Naive B cell (primary cell): ENCODE results near the gene LIX1L. TPM values are rescaled to one million over a fixed set of nuclear protein-coding genes. Genes with fewer than 3 reads are reported as not detected.

ENCODE experiments used
- ATAC-seq, 2 donors: fragments of 150-1000 bp; cut with Tn5 transposase; 2 replicates each; pipeline ENCODE4 v1.10.0; 2021; ENCODE audit warnings: low read depth in 2 of 2, mild to moderate bottlenecking in 2 of 2, moderate library complexity in 2 of 2
- DNase-seq: peaks from one replicate; pipeline ENCODE4 v3.0.0; 2022
- H3K27ac Mint-ChIP-seq, 6 donors: one replicate each; pipeline ENCODE4 v1.8.0; 2020 to 2022; ENCODE audit warnings: mild to moderate bottlenecking in 6 of 6, mixed read lengths in 6 of 6, moderate library complexity in 5 of 6, inconsistent platforms in 2 of 6
- H3K27me3 Mint-ChIP-seq, 3 donors: one replicate each; pipeline ENCODE4 v1.8.0; 2021 to 2022; ENCODE audit warnings: mixed read lengths in 3 of 3, mild to moderate bottlenecking in 1 of 3
- H3K36me3 Mint-ChIP-seq, 2 donors: one replicate each; pipeline ENCODE4 v1.8.0; 2020 to 2022; ENCODE audit warnings: mixed read lengths in 2 of 2, inconsistent platforms in 1 of 2, mild to moderate bottlenecking in 1 of 2
- H3K4me1 Mint-ChIP-seq, 3 donors: one replicate each; pipeline ENCODE4 v1.8.0; 2020 to 2022; ENCODE audit warnings: mixed read lengths in 3 of 3, inconsistent platforms in 1 of 3, mild to moderate bottlenecking in 1 of 3, moderate library complexity in 1 of 3
- H3K4me3 Mint-ChIP-seq, 8 donors: one replicate each; pipeline ENCODE4 v1.8.0; 2020 to 2022; ENCODE audit warnings: mild to moderate bottlenecking in 8 of 8, mixed read lengths in 8 of 8, moderate library complexity in 8 of 8, inconsistent platforms in 2 of 8
- H3K9me3 Mint-ChIP-seq, 7 donors: one replicate each; pipeline ENCODE4 v1.8.0; 2020 to 2022; ENCODE audit warnings: mixed read lengths in 7 of 7, mild to moderate bottlenecking in 5 of 7, inconsistent platforms in 2 of 7, moderate library complexity in 1 of 7
- polyA plus RNA-seq, 6 donors: library from polyadenylated mRNA; unstranded; fragments of 300-500 nt; fragmentation: Illumina TruSeq; gene quantifications; one replicate each; pipeline ENCODE4 v1.2.3, GENCODE V29; 2021; ENCODE audit warnings: low read depth in 6 of 6

Gene LIX1L
- polyA plus RNA-seq, 6 donors from 2014 or later, result 10.6 to 14.2 (median 12.7) TPM

DNA sequence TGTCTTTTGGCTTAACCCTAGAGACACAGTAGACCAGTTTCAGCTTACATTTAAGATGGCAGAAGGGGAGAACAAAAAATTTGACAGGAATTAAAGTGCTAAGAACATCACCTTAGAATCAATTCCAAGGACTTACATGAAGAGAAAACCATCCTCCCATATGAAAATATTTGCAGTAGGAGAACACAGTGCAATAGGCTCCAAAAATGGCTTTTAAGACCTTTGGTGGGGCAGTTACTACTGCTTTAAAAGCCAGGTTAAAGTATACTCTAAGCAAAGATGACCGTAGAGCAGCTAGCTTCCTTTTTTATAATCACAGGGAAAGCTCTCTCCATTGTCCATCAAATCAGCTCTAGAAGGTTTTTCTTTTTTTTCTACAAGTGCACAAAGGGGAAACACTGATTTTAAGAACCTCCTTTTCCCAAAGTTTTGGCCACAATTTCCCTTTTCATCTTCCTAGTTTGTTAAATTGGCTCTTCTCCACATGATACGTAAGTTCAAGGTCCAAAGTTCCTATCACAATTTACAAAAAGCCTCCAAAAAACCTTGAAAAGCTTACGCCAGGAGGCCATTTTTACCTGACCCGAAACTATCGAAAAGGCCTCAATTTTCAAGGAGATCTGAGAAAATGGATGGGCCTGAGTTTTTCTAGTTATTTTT, 35.3 kb upstream of the LIX1L start:
- no peak for ATAC-seq
- Mint-ChIP-seq H3K4me1 (peaks cover 63 to 75% (median 73%) of the 10 kb centered on the region in 3 donors), H3K36me3 (peaks cover 41 to 44% of the 10 kb centered on the region in 2 donors)

DNA sequence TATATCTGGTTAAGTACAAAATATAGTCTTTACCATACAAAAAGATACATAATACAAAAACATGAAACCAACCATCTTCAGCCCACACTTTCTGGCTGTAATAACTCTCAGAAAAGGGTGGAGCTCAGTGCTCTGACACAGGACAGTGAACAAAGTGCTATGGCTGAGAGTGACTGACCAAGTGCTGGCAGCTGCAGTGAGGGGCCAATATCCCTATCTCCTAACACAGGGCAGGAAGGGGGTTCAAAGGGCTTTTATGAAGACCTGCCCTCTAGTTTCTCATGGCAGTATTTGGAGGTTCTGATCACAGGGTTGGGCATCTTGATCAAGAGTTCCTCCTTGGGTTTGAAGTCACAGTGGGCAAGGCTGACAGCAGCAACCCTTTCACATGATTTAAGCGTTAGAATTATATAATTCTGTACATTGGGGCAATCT, 34.7 kb upstream of the LIX1L start:
- DNase-seq (no peak), ATAC-seq (no peak)
- H3K4me3 Mint-ChIP-seq, result peak overlapping the region; percentile 87 to 100 (median 98)
- peaks cover 41 to 44% of the 10 kb centered on the region in 2 donors for H3K36me3 Mint-ChIP-seq
- H3K27me3 Mint-ChIP-seq, result no peaks in the 10 kb centered on the region
- H3K27ac Mint-ChIP-seq, result peak overlapping the region in 4 of 6 donors; percentile 61 to 94 (median 73)
- no peaks in the 10 kb centered on the region for H3K9me3 Mint-ChIP-seq
- peaks cover 63 to 74% (median 73%) of the 10 kb centered on the region in 3 donors for H3K4me1 Mint-ChIP-seq

More for the DNA sequence above, 35.3 kb upstream of the LIX1L start:
- no peaks in the 10 kb centered on the region for H3K27me3 Mint-ChIP-seq
- peak overlapping the region; percentile 87 to 100 (median 98) for H3K4me3 Mint-ChIP-seq
- no peak for DNase-seq
- H3K27ac Mint-ChIP-seq, result peak overlapping the region; percentile 21 to 94 (median 73)
- H3K9me3 Mint-ChIP-seq, result no peaks in the 10 kb centered on the region

DNA sequence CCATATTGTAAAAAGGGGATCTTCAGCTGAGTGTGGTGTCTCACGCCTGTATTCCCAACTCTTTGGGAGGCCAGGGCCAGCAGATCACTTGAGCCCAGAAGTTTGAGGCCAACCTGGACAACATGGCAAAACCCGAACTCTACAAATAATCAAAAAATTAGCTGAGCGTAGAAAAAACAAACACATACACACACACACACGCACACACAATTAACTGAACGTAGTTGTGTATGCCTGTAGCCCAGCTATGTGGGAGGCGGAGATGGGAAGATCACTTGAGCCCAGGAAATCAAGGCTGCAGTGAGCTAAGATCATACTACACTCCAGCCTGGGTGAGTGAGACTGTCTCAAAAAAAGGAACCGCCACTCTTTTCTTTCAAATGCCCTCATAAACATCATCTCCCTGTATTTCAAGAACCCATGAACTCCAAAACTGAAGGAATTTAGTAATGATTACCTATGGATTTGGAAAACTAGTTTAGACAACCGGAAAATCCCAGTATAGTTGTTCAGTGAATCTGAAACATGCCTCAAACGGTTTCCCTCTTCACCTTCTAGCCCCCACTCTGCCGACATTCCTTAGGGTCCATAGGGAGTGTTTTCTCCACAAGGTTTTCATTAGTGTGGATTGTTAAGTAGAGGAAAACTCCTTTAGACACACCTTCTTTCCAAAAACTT, 34.1 kb upstream of the LIX1L start:
- no peak for DNase-seq
- Mint-ChIP-seq H3K36me3 (peaks cover 41 to 44% of the 10 kb centered on the region in 2 donors), H3K27me3 (no peaks in the 10 kb centered on the region), H3K9me3 (no peaks in the 10 kb centered on the region), H3K4me1 (peaks cover 58 to 72% (median 69%) of the 10 kb centered on the region in 3 donors), H3K4me3 (peak overlapping the region; percentile 87 to 100 (median 98)), H3K27ac (peak overlapping the region; percentile 61 to 94 (median 74))
- ATAC-seq, result no peak

DNA sequence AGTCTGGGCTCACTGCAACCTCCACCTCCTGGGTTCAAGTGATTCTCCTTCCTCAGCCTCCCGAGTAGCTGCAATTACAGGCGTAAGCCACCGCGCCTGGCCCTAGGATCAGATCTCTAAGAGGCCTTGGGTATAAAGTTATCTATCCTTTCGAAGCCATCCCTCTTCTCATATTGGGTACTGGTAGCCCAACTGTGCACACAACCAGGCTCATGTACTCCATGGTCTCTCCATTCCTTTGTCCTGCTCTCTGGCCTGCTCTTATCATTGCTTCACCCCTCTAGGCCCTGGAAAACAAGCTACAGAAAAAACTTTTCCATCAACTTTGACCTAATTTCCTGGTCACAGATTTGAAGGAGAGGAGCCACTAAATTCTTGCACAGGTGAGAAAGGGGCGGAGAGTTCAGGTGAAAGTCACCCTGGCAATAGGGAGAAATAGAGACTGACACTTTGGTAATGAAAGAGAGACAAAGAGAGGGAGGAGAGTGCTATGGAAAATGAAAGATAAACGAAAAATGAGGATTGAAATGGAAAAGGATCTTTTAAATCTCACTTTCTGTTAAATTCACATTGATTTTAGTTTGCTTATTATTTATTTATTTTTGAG, 32.5 kb upstream of the LIX1L start:
- no peak for DNase-seq
- Mint-ChIP-seq H3K4me1 (peaks cover 61 to 79% (median 79%) of the 10 kb centered on the region in 3 donors), H3K4me3 (peak overlapping the region in 4 of 8 donors; percentile 1 to 93 (median 40)), H3K9me3 (no peaks in the 10 kb centered on the region), H3K27ac (peak overlapping the region in 4 of 6 donors; percentile 47 to 91 (median 76)), H3K27me3 (no peaks in the 10 kb centered on the region), H3K36me3 (peaks cover 29 to 31% of the 10 kb centered on the region in 2 donors)
- ATAC-seq, result no peak

DNA sequence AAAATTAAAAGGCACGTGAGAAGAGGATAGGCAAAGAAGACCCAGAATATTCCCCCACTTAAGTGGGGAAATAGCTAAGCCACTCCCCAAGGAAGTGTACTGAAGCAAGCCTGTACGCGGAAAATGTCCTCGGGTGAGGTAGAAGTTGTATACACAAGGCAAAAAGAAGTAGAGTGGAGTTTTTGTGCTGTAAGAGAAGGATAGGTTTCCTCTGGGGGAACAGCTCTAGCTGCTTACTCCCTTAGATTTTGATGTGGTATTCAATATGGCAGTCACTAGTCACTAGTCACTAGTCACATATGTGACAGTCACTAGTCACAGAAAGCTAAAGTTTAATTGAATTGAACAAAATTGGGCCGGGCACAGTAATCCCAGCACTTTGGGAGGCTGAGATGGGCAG, 31.0 kb upstream of the LIX1L start:
- Mint-ChIP-seq H3K36me3 (peaks cover 13 to 15% of the 10 kb centered on the region in 2 donors), H3K9me3 (no peaks in the 10 kb centered on the region), H3K4me1 (peaks cover 66 to 83% (median 81%) of the 10 kb centered on the region in 3 donors), H3K27me3 (no peaks in the 10 kb centered on the region), H3K27ac (peak overlapping the region in 4 of 6 donors; percentile 33 to 70 (median 46)), H3K4me3 (peak overlapping the region in 3 of 8 donors; percentile 1 to 23 (median 1))
- ATAC-seq, result peak; percentile 11 to 22
- DNase-seq, result no peak

DNA sequence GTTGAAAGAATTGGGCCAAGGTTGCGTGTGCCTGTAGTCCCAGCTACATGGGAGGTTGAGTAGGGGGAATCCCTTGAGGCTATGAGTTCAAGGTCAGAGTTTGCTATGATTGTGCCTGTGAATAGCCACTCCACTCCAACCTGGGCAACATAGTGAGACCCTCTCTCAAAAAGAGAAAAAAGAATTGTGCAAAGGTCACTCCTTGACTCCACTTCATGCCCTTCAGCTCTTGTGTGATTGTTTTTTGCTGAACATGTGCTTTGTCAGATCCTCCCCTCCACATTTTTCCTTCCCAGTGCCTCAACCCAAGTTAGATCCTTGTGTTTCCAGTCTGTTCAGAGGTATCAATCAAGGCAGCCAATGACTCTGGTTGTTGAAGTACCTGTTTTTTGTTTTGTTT, 30.1 kb upstream of the LIX1L start:
- Mint-ChIP-seq H3K27ac (peak overlapping the region in 3 of 6 donors; percentile 53 to 82 (median 79)), H3K27me3 (no peaks in the 10 kb centered on the region), H3K9me3 (no peaks in the 10 kb centered on the region), H3K4me1 (peaks cover 66 to 76% (median 75%) of the 10 kb centered on the region in 3 donors), H3K36me3 (peaks cover 5 to 6% of the 10 kb centered on the region in 2 donors), H3K4me3 (peak overlapping the region in 3 of 8 donors; percentile 9 to 50 (median 23))
- no peak for ATAC-seq
- DNase-seq, result no peak

DNA sequence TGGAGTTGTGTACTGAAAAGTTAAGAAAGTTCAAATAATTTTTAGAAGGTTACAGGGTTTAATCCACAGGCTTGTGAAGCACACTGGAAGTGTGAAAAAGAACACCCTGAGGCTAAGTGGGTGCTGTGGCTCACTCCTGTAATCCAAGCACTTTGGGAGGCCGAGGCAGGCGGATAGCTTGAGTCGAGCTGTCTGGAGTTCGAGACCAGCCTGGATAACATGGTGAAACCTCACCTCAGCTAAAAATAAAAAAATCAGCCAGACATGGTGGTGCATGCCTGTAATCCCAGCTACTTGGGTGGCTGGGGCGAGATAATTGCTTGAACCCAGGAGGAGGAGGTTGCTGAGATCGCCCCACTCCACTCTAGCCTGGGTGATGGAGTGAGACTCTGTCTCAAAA, 28.7 kb upstream of the LIX1L start:
- H3K27me3 Mint-ChIP-seq, result no peaks in the 10 kb centered on the region
- H3K27ac Mint-ChIP-seq, result peak overlapping the region in 3 of 6 donors; percentile 29 to 82 (median 50)
- H3K4me3 Mint-ChIP-seq, result no peak overlapping the region
- no peak for DNase-seq
- H3K4me1 Mint-ChIP-seq, result peaks cover 61 to 66% (median 62%) of the 10 kb centered on the region in 3 donors
- ATAC-seq, result no peak
- H3K36me3 Mint-ChIP-seq, result no peaks in the 10 kb centered on the region
- no peaks in the 10 kb centered on the region for H3K9me3 Mint-ChIP-seq

DNA sequence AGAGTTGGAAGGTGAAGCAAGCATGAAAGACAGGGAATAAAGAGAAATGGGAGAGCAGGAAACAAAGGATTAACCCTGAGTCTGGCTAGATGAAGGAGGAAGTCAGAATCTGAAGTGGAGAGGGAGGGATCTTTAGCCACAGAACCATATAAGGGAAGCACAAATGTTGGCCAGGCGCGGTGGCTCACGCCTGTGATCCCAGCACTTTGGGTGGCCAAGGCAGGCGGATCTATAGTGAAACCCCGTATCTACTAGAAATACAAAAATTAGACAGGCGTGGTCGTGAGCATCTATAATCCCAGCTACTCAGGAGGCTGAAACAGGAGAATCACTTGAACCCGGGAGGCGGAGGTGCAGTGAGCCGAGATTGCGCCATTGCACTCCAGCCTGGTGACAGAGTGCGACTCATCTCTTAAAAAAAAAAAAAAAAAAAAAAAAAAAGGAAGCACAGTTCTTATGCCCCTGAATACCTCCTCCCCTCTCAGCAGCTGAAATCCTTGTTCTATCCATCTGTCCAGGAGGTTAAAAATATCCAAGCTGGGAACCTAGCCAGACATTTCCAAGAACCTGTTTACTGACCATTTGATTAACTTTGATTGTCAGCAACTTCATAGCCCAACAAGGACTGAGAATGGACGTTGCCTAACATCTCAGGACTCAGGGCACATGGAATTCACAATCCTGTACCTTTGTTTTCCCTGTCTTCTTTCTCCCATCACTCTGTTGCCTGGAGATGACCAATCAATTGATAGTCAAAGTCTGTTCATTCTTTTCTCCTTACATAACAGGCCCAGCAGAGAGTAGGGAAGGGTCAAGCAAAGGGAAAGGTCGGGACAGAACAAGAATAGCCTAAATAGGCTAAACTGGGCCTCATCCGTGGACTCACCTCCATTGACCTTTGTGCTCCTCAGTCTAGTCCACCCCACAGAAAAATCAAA, 28.0 kb upstream of the LIX1L start:
- no peaks in the 10 kb centered on the region for H3K27me3 Mint-ChIP-seq
- ATAC-seq, result no peak

DNA sequence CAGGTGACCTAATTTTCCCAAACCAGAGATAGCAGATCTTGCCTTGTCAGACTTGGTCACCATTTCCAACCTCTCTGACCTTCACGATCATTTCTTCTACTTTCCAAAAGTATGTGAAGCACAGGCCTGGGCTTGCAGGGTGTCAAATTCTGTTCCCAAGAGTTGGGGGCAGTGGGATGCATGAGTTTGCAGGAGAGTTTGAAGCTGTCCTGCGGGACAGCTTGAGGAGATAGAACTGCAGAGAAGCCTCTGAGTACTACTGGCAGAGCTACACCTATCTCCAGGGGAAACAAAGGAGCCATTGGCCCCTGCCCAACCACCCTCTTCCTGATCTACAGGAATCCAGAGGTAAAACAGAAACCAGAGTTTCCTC, 27.3 kb upstream of the LIX1L start:
- no peaks in the 10 kb centered on the region for H3K36me3 Mint-ChIP-seq
- peaks cover 46 to 61% (median 48%) of the 10 kb centered on the region in 3 donors for H3K4me1 Mint-ChIP-seq
- H3K9me3 Mint-ChIP-seq, result no peaks in the 10 kb centered on the region
- H3K27me3 Mint-ChIP-seq, result no peaks in the 10 kb centered on the region
- H3K27ac Mint-ChIP-seq, result peak overlapping the region; percentile 21 to 83 (median 60)
- H3K4me3 Mint-ChIP-seq, result peak overlapping the region in 6 of 8 donors; percentile 24 to 60 (median 49)
- no peak for ATAC-seq
- DNase-seq, result no peak

More for the DNA sequence above, 28.0 kb upstream of the LIX1L start:
- peak overlapping the region in 5 of 6 donors; percentile 50 to 83 (median 76) for H3K27ac Mint-ChIP-seq
- peaks cover 53 to 67% (median 55%) of the 10 kb centered on the region in 3 donors for H3K4me1 Mint-ChIP-seq
- no peak for DNase-seq
- peak overlapping the region in 7 of 8 donors; percentile 31 to 60 (median 53) for H3K4me3 Mint-ChIP-seq
- no peaks in the 10 kb centered on the region for H3K36me3 Mint-ChIP-seq
- no peaks in the 10 kb centered on the region for H3K9me3 Mint-ChIP-seq

DNA sequence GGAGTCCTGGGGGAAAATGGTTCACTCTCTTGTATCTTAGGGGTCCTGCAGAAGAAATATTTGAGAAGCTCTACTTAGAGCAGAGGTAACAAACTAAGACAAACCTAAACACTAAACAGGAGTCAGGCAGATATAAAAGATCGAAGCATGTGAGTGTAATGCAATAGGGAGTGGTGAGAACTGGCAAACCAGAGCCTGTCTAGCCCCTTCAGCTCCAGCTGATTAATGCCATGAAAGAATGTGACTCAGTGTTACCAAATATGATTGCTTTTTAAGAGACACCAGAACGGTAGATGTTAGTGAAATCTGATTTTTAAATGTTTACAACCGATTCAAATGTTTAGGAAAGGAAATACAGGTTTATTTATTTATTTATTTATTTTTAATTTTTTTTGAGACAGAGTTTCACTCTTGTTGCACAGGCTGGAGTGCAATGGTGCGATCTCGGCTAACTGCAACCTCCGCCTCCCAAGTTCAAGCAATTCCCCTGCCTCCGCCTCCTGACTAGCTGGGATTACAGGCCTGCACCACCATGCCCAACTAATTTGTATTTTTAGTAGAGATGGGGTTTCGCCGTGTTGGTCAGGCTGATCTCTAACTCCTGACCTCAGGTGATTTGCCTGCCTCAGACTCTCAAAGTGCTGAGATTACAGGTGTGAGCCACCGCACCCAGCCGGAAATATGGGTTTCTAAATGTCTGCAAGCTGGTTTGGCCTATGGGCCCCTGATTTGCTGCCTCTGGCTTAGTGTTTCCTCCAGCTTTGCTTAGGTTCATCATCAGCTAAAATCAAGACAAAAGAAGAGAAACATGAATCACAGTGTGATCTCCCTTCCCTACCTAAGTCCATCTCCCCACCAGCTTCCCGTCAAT, 26.4 kb upstream of the LIX1L start:
- H3K27ac Mint-ChIP-seq, result peak overlapping the region; percentile 50 to 86 (median 72)
- no peak for DNase-seq
- no peaks in the 10 kb centered on the region for H3K36me3 Mint-ChIP-seq
- H3K4me3 Mint-ChIP-seq, result peak overlapping the region in 2 of 8 donors; percentile 45 to 60
- H3K9me3 Mint-ChIP-seq, result no peaks in the 10 kb centered on the region
- peaks cover 40 to 60% (median 42%) of the 10 kb centered on the region in 3 donors for H3K4me1 Mint-ChIP-seq
- no peak for ATAC-seq
- no peaks in the 10 kb centered on the region for H3K27me3 Mint-ChIP-seq

DNA sequence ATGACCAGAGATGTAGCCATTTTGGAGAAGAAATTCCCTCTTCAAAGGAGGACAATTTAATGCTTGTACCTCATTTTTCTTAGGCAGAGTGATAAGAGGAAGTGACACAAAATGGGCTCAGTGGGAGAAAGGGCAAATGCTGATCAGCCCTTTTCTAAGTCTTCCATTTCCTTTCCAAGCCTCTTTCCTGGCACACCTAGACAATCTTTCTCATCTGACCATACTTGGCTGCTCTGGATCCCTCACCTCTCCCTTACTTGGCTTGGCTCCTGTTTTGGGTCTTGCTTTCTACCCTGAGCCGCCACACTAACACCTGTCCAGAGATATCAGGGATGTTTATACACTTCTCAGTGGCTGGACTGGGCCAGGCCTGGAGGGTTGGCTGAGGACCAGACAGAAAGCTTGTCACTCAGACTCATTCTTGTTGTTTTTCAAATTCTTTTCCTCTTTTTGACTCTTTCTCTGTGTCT, 25.4 kb upstream of the LIX1L start:
- Mint-ChIP-seq H3K27me3 (no peaks in the 10 kb centered on the region), H3K27ac (peak overlapping the region in 5 of 6 donors; percentile 72 to 95 (median 78)), H3K4me1 (peaks cover 32 to 55% (median 33%) of the 10 kb centered on the region in 3 donors), H3K36me3 (no peaks in the 10 kb centered on the region), H3K4me3 (peak overlapping the region in 6 of 8 donors; percentile 0 to 76 (median 28)), H3K9me3 (no peaks in the 10 kb centered on the region)
- ATAC-seq (no peak), DNase-seq (no peak)
